Skeletal muscle cell (primary cell): ENCODE data around the gene RSU1.

Source experiments
- DNase-seq: peaks from one replicate; pipeline ENCODE4 v3.0.0-alpha.2; 2010; ENCODE audit warnings: low read depth
- H3K4me3 ChIP-seq: 2 replicates; pipeline ENCODE4 v1.5.1; 2011; ENCODE audit warnings: low read depth, mild to moderate bottlenecking, control low read depth, low read length, moderate library complexity

Gene RSU1

GRCh38 chr10:16699435-16700057 lies 117.7 kb downstream of the RSU1 start:
- DNase-seq, result no peak
- H3K4me3 ChIP-seq, result no peak overlapping the region

- DNase-seq, result no peak
- no peak overlapping the region for H3K4me3 ChIP-seq
These were observed 118.8 kb downstream of the RSU1 start for GRCh38 chr10:16698461-16698860.

- no peak overlapping the region for H3K4me3 ChIP-seq
- no peak for DNase-seq
These were observed 126.8 kb downstream of the RSU1 start for GRCh38 chr10:16690417-16690816.

GRCh38 chr10:16689696-16690095 lies 127.5 kb downstream of the RSU1 start:
- DNase-seq, result no peak
- H3K4me3 ChIP-seq, result no peak overlapping the region

GRCh38 chr10:16689227-16689626 lies 128.0 kb downstream of the RSU1 start:
- H3K4me3 ChIP-seq, result no peak overlapping the region
- no peak for DNase-seq

- no peak for DNase-seq
- no peak overlapping the region for H3K4me3 ChIP-seq
These were observed 130.9 kb downstream of the RSU1 start for GRCh38 chr10:16686054-16686902.

- no peak overlapping the region for H3K4me3 ChIP-seq
- DNase-seq, result no peak
These were observed 131.7 kb downstream of the RSU1 start for GRCh38 chr10:16685551-16685950.

GRCh38 chr10:16681521-16681920 lies 135.7 kb downstream of the RSU1 start:
- no peak overlapping the region for H3K4me3 ChIP-seq
- no peak for DNase-seq

GRCh38 chr10:16679511-16679910 lies 137.7 kb downstream of the RSU1 start:
- no peak for DNase-seq
- H3K4me3 ChIP-seq, result no peak overlapping the region

GRCh38 chr10:16675334-16675733 lies 141.9 kb downstream of the RSU1 start:
- no peak for DNase-seq
- H3K4me3 ChIP-seq, result no peak overlapping the region

- H3K4me3 ChIP-seq, result no peak overlapping the region
- DNase-seq, result no peak
These were observed 143.0 kb downstream of the RSU1 start for GRCh38 chr10:16674147-16674703.

- DNase-seq, result no peak
- no peak overlapping the region for H3K4me3 ChIP-seq
These were observed 143.8 kb downstream of the RSU1 start for GRCh38 chr10:16673443-16673842.

- no peak overlapping the region for H3K4me3 ChIP-seq
- DNase-seq, result no peak
These were observed 153.8 kb downstream of the RSU1 start for GRCh38 chr10:16663444-16663843.

GRCh38 chr10:16662923-16663322 lies 154.3 kb downstream of the RSU1 start:
- H3K4me3 ChIP-seq, result no peak overlapping the region
- no peak for DNase-seq

GRCh38 chr10:16656895-16657294 lies 160.3 kb downstream of the RSU1 start:
- no peak overlapping the region for H3K4me3 ChIP-seq
- DNase-seq, result no peak

- DNase-seq, result no peak
- no peak overlapping the region for H3K4me3 ChIP-seq
These were observed 164.0 kb downstream of the RSU1 start for GRCh38 chr10:16653224-16653623.

GRCh38 chr10:16652154-16652553 lies 165.1 kb downstream of the RSU1 start:
- no peak for DNase-seq
- no peak overlapping the region for H3K4me3 ChIP-seq

- DNase-seq, result no peak
- no peak overlapping the region for H3K4me3 ChIP-seq
These were observed 167.5 kb downstream of the RSU1 start for GRCh38 chr10:16649757-16650156.

- H3K4me3 ChIP-seq, result no peak overlapping the region
- no peak for DNase-seq
These were observed 168.9 kb downstream of the RSU1 start for GRCh38 chr10:16648366-16648765.

GRCh38 chr10:16646181-16647059 lies 170.8 kb downstream of the RSU1 start:
- DNase-seq, result no peak

More at GRCh38 chr10:16646181-16647059, 170.8 kb downstream of the RSU1 start:
- no peak overlapping the region for H3K4me3 ChIP-seq
